ENCODE measurements around the gene RAB1B. TPM values are rescaled to one million over a fixed set of nuclear protein-coding genes. Genes with fewer than 3 reads are reported as not detected.

RAB1B gene
- total RNA-seq, 2 donors from 2014 or later, result 139 to 146 TPM

DNA sequence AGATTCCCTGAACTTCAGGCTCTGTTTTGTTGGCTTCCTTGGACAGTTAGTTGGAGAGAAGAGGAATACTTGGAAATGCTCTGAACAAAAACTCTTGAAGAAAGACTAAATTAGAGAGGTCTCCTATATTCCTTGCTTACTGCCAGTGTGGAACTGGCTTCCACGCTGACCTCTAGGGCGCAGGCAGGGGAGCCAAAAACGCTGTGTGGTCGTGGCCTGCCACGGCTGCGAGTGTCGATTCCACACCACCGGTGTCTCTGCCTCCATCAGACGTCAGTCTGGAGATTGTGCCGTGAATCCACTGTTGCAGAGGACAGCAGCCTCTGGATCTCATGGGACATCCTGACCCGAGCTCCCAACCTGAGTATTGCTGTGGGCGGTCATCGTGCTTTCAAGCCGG is 37.5 kb upstream of the RAB1B start:
- Mint-ChIP-seq H3K27me3 (no peaks in the 10 kb centered on the region), H3K36me3 (peaks cover 16% of the 10 kb centered on the region), H3K4me1 (ENCODE audit: low read depth in 2 of 2) (peaks cover 0 to 14% of the 10 kb centered on the region in 2 donors), H3K9me3 (no peaks in the 10 kb centered on the region), H3K4me3 (no peak overlapping the region), H3K27ac (no peak overlapping the region)
- no peak for ATAC-seq
- no peak for DNase-seq (ENCODE audit: low spot score)

GRCh38 chr11:66231561-66231960 is 36.9 kb upstream of the RAB1B start:
- no peaks in the 10 kb centered on the region for H3K9me3 Mint-ChIP-seq
- H3K27ac Mint-ChIP-seq, result peak overlapping the region in 1 of 2 donors; percentile 24
- no peak overlapping the region for H3K4me3 Mint-ChIP-seq
- DNase-seq (ENCODE audit: low spot score) (no peak), ATAC-seq (no peak)
- peaks cover 16% of the 10 kb centered on the region for H3K36me3 Mint-ChIP-seq
- H3K4me1 Mint-ChIP-seq (ENCODE audit: low read depth in 2 of 2), result peaks cover 0 to 12% of the 10 kb centered on the region in 2 donors
- no peaks in the 10 kb centered on the region for H3K27me3 Mint-ChIP-seq

GRCh38 chr11:66232769-66233168 is 35.7 kb upstream of the RAB1B start:
- Mint-ChIP-seq H3K4me1 (ENCODE audit: low read depth in 2 of 2) (peaks cover 7 to 20% of the 10 kb centered on the region in 2 donors), H3K27ac (peak overlapping the region in 1 of 2 donors; percentile 31)

GRCh38 chr11:66233301-66233700 is 35.1 kb upstream of the RAB1B start:
- peak overlapping the region in 1 of 2 donors; percentile 31 for H3K27ac Mint-ChIP-seq
- no peak overlapping the region for H3K4me3 Mint-ChIP-seq
- ATAC-seq (no peak), DNase-seq (ENCODE audit: low spot score) (no peak)
- H3K4me1 Mint-ChIP-seq (ENCODE audit: low read depth in 2 of 2), result peaks cover 7 to 23% of the 10 kb centered on the region in 2 donors
- no peaks in the 10 kb centered on the region for H3K9me3 Mint-ChIP-seq
- peaks cover 15% of the 10 kb centered on the region for H3K36me3 Mint-ChIP-seq
- no peaks in the 10 kb centered on the region for H3K27me3 Mint-ChIP-seq

More at GRCh38 chr11:66232769-66233168, 35.7 kb upstream of the RAB1B start:
- Mint-ChIP-seq H3K27me3 (no peaks in the 10 kb centered on the region), H3K9me3 (no peaks in the 10 kb centered on the region), H3K36me3 (peaks cover 16% of the 10 kb centered on the region), H3K4me3 (no peak overlapping the region)
- DNase-seq (ENCODE audit: low spot score) (no peak), ATAC-seq (peak in 1 of 2 donors; percentile 25)

DNA sequence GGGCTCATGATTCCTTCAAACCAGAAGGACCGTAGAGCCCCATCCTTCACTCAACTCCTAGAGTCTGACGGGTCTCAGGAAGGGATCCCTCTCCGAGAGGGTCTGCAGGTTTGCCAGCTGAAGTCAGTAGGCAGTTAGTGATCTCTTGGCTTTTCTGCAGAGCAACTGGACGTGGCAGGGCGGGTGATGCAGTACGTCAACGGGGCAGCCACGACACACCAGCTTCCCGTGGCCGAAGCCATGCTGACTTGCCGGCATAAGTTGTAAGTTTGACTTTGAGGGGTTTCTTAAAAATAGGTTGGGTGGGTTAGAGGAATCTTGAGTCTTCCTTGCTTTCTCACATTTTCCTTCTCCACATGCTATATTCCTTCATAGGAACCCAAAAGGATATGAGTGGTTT is 33.3 kb upstream of the RAB1B start:
- Mint-ChIP-seq H3K4me3 (no peak overlapping the region), H3K4me1 (ENCODE audit: low read depth in 2 of 2) (peaks cover 7 to 27% of the 10 kb centered on the region in 2 donors), H3K27me3 (no peaks in the 10 kb centered on the region), H3K9me3 (no peaks in the 10 kb centered on the region), H3K27ac (no peak overlapping the region), H3K36me3 (peaks cover 10% of the 10 kb centered on the region)
- DNase-seq (ENCODE audit: low spot score), result no peak
- no peak for ATAC-seq

GRCh38 chr11:66237867-66238266 is 30.6 kb upstream of the RAB1B start:
- Mint-ChIP-seq H3K27me3 (no peaks in the 10 kb centered on the region), H3K9me3 (no peaks in the 10 kb centered on the region), H3K4me1 (ENCODE audit: low read depth in 2 of 2) (peaks cover 7 to 21% of the 10 kb centered on the region in 2 donors), H3K36me3 (no peaks in the 10 kb centered on the region), H3K4me3 (peak overlapping the region; percentile 60), H3K27ac (peak overlapping the region; percentile 57 to 82)
- ATAC-seq, result no peak
- DNase-seq (ENCODE audit: low spot score), result no peak

DNA sequence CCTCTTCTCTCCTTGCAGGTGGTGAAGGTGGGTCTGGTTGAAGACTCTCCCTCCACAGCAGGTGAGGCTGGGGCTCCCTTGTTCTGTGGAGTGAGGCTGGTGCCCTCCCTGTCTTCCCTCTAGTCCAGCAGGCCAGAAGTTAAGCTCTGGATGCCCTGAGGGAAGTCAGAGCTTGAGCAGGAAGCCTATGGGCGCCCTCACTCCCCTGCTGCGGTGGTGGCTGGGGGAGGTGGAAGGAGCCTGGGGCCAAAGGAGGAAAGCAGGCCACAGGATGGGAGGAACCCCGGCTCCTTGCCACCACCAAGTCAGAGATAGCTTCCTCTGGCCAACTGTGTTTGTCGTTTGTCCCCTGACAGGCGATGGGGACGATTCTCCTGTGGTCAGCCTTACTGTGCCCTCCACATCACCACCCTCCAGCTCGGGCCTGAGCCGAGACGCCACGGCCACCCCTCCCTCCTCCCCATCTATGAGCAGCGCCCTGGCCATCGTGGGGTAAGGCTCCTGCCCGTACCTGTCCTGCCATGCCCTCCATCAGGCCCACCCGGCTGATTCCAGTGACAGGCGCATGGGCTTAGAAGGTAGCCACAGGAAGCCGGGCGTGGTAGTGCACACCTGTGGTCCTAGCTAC is 29.5 kb upstream of the RAB1B start:
- no peak overlapping the region for H3K4me3 Mint-ChIP-seq
- DNase-seq (ENCODE audit: low spot score) (no peak), ATAC-seq (no peak)
- no peaks in the 10 kb centered on the region for H3K9me3 Mint-ChIP-seq
- H3K27ac Mint-ChIP-seq, result no peak overlapping the region
- H3K27me3 Mint-ChIP-seq, result no peaks in the 10 kb centered on the region
- H3K36me3 Mint-ChIP-seq, result no peaks in the 10 kb centered on the region
- H3K4me1 Mint-ChIP-seq (ENCODE audit: low read depth in 2 of 2), result peaks cover 7 to 21% of the 10 kb centered on the region in 2 donors

- Mint-ChIP-seq H3K27me3 (no peaks in the 10 kb centered on the region), H3K27ac (no peak overlapping the region), H3K4me1 (ENCODE audit: low read depth in 2 of 2) (peaks cover 7 to 21% of the 10 kb centered on the region in 2 donors), H3K9me3 (no peaks in the 10 kb centered on the region), H3K4me3 (no peak overlapping the region), H3K36me3 (no peaks in the 10 kb centered on the region)
- no peak for ATAC-seq
- DNase-seq (ENCODE audit: low spot score), result no peak
These were observed 28.9 kb upstream of the RAB1B start for GRCh38 chr11:66239511-66239910.

- no peak for DNase-seq (ENCODE audit: low spot score)
- H3K27ac Mint-ChIP-seq, result no peak overlapping the region
- H3K4me1 Mint-ChIP-seq (ENCODE audit: low read depth in 2 of 2), result peaks cover 7 to 21% of the 10 kb centered on the region in 2 donors
- no peak overlapping the region for H3K4me3 Mint-ChIP-seq
- H3K27me3 Mint-ChIP-seq, result no peaks in the 10 kb centered on the region
- ATAC-seq, result no peak
- H3K36me3 Mint-ChIP-seq, result no peaks in the 10 kb centered on the region
- H3K9me3 Mint-ChIP-seq, result no peaks in the 10 kb centered on the region
These were observed 28.2 kb upstream of the RAB1B start for GRCh38 chr11:66239998-66240780.

GRCh38 chr11:66240781-66241136 is 27.7 kb upstream of the RAB1B start:
- no peak overlapping the region for H3K4me3 Mint-ChIP-seq
- ATAC-seq, result no peak
- no peak for DNase-seq (ENCODE audit: low spot score)
- no peaks in the 10 kb centered on the region for H3K27me3 Mint-ChIP-seq
- H3K4me1 Mint-ChIP-seq (ENCODE audit: low read depth in 2 of 2), result peaks cover 7 to 16% of the 10 kb centered on the region in 2 donors
- H3K36me3 Mint-ChIP-seq, result no peaks in the 10 kb centered on the region
- no peak overlapping the region for H3K27ac Mint-ChIP-seq
- no peaks in the 10 kb centered on the region for H3K9me3 Mint-ChIP-seq

- H3K36me3 Mint-ChIP-seq, result no peaks in the 10 kb centered on the region
- no peak overlapping the region for H3K27ac Mint-ChIP-seq
- no peak overlapping the region for H3K4me3 Mint-ChIP-seq
- H3K27me3 Mint-ChIP-seq, result no peaks in the 10 kb centered on the region
- H3K4me1 Mint-ChIP-seq (ENCODE audit: low read depth in 2 of 2), result peaks cover 6 to 12% of the 10 kb centered on the region in 2 donors
- no peaks in the 10 kb centered on the region for H3K9me3 Mint-ChIP-seq
- ATAC-seq (no peak), DNase-seq (ENCODE audit: low spot score) (no peak)
These were observed 26.2 kb upstream of the RAB1B start for GRCh38 chr11:66242095-66242765.

- H3K9me3 Mint-ChIP-seq, result no peaks in the 10 kb centered on the region
- H3K27me3 Mint-ChIP-seq, result no peaks in the 10 kb centered on the region
- H3K36me3 Mint-ChIP-seq, result no peaks in the 10 kb centered on the region
- no peak for DNase-seq (ENCODE audit: low spot score)
- ATAC-seq, result no peak
- no peak overlapping the region for H3K4me3 Mint-ChIP-seq
- no peak overlapping the region for H3K27ac Mint-ChIP-seq
- H3K4me1 Mint-ChIP-seq (ENCODE audit: low read depth in 2 of 2), result no peaks in the 10 kb centered on the region
These were observed 24.5 kb upstream of the RAB1B start for GRCh38 chr11:66243782-66244535.

- Mint-ChIP-seq H3K36me3 (no peaks in the 10 kb centered on the region), H3K27me3 (no peaks in the 10 kb centered on the region), H3K4me1 (ENCODE audit: low read depth in 2 of 2) (no peaks in the 10 kb centered on the region), H3K9me3 (no peaks in the 10 kb centered on the region), H3K4me3 (no peak overlapping the region), H3K27ac (peak overlapping the region in 1 of 2 donors; percentile 24)
- ATAC-seq (no peak), DNase-seq (ENCODE audit: low spot score) (no peak)
These were observed 21.1 kb upstream of the RAB1B start for GRCh38 chr11:66247295-66247694.
